ENCODE data around the gene IHH. TPM values are rescaled to one million over a fixed set of nuclear protein-coding genes. Genes with fewer than 3 reads are reported as not detected.

Gene IHH
- 0.11 TPM for polyA plus RNA-seq (2013)

- WGBS (ENCODE audit: insufficient coverage) = under 1% methylated on average over 53 of the region's 76 CpGs
- H3K4me3 ChIP-seq (ENCODE audit: control insufficient read depth in 1 of 7, extremely low read depth in 1 of 7, insufficient read depth in 4 of 7, low read depth in 2 of 7, low read length in 6 of 7) = peak within 1 kb of the TSS in 3 of 7 experiments; percentile 29 to 43 (median 32)
- CTCF ChIA-PET = interaction anchor here (1.1 to 25.1 kb wide), 9 partner anchors 10 to 93 kb away, joined by 3 to 336 read pairs (median 8); partner anchors contain the start of gene NHEJ1
- peak; percentile 16 to 60 (median 55) for DNase-seq
- no peaks in the 10 kb centered on the region for H3K9me3 ChIP-seq (ENCODE audit: control extremely low read depth in 1 of 5, control insufficient read depth in 4 of 5, insufficient read depth in 2 of 5, low read depth in 1 of 5, low read length in 4 of 5)
- POLR2A ChIA-PET = interaction anchor here (0.5 kb wide), 1 partner anchor 377 kb away, joined by 3 read pairs; no protein-coding TSS in a partner anchor
- no peak within 1 kb of the TSS for H3K27ac ChIP-seq (ENCODE audit: insufficient read depth in 1 of 2, low read depth in 1 of 2, low read length in 2 of 2, poor library complexity in 1 of 2, severe bottlenecking in 2 of 2)
- H3K27me3 ChIP-seq (replicated peaks in 2 of 5; ENCODE audit: control insufficient read depth in 4 of 5, insufficient read depth in 5 of 5, low read length in 4 of 5) = peaks cover 0 to 89% (median 43%) of the 10 kb centered on the region in 5 experiments
- H3K4me1 ChIP-seq (ENCODE audit: control extremely low read depth in 1 of 4, control insufficient read depth in 4 of 4, insufficient read depth in 4 of 4, low read length in 3 of 4) = peaks cover 0 to 41% (median 21%) of the 10 kb centered on the region in 4 experiments
- no peaks in the 10 kb centered on the region for H3K36me3 ChIP-seq (ENCODE audit: control insufficient read depth in 4 of 4, insufficient read depth in 4 of 4, low read length in 3 of 4)
Observed at GRCh38 chr2:219060821-219061791, at the start of gene IHH. Gene IHH, minus strand, starts transcription at chr2:219060921. Its CDS starts 454 bp downstream, at chr2:219060467.

DNA sequence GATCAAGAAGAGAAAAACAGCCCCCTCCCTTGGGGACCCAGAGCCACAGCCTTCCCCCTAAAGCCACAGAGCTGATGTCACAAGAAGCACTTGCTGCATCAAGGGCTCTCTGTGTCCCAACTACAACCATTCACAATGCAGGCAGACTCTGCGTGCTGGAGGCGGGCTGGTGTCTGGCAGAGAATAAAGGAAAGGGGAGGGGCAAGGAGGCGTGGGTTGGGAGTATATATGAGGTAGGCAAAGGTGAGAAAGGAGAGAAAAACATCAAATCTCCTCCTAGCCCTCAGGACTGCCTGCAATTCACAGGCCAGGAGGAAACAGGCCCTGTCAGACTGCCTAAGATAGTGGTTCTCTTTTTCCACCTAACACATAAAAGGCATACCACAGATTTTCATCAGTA lies 48.8 kb upstream of the IHH start:
- Histone ChIP-seq H3K9me3 (ENCODE audit: control extremely low read depth in 1 of 5, control insufficient read depth in 4 of 5, insufficient read depth in 2 of 5, low read depth in 1 of 5, low read length in 4 of 5) (no peaks in the 10 kb centered on the region), H3K4me3 (ENCODE audit: control insufficient read depth in 1 of 7, extremely low read depth in 1 of 7, insufficient read depth in 4 of 7, low read depth in 2 of 7, low read length in 6 of 7) (peak overlapping the region in 1 of 7 experiments; percentile 3), H3K27me3 (replicated peaks in 2 of 5; ENCODE audit: control insufficient read depth in 4 of 5, insufficient read depth in 5 of 5, low read length in 4 of 5) (no peaks in the 10 kb centered on the region), H3K36me3 (ENCODE audit: control insufficient read depth in 4 of 4, insufficient read depth in 4 of 4, low read length in 3 of 4) (peaks cover 0 to 2% (median 0%) of the 10 kb centered on the region in 4 experiments), H3K4me1 (ENCODE audit: control extremely low read depth in 1 of 4, control insufficient read depth in 4 of 4, insufficient read depth in 4 of 4, low read length in 3 of 4) (peaks cover 4 to 16% (median 6%) of the 10 kb centered on the region in 4 experiments), H3K27ac (ENCODE audit: insufficient read depth in 1 of 2, low read depth in 1 of 2, low read length in 2 of 2, poor library complexity in 1 of 2, severe bottlenecking in 2 of 2) (no peak overlapping the region)
- ChIA-PET CTCF (interaction anchor here (0.5 to 1.6 kb wide), 6 partner anchors 10 to 82 kb away, joined by 3 to 4 read pairs (median 3); no protein-coding TSS in a partner anchor), POLR2A (no interaction called here)
- no CpG with 5 or more reads among the region's 3 CpGs for WGBS (ENCODE audit: insufficient coverage)
- DNase-seq = peak; percentile 38 to 80 (median 73)

- no peak overlapping the region for H3K27ac ChIP-seq (ENCODE audit: insufficient read depth in 1 of 2, low read depth in 1 of 2, low read length in 2 of 2, poor library complexity in 1 of 2, severe bottlenecking in 2 of 2)
- H3K27me3 ChIP-seq (replicated peaks in 2 of 5; ENCODE audit: control insufficient read depth in 4 of 5, insufficient read depth in 5 of 5, low read length in 4 of 5) = no peaks in the 10 kb centered on the region
- POLR2A ChIA-PET = no interaction called here
- 79% methylated on average over 7 of the region's 8 CpGs for WGBS (ENCODE audit: insufficient coverage)
- DNase-seq = no peak
- no peaks in the 10 kb centered on the region for H3K9me3 ChIP-seq (ENCODE audit: control extremely low read depth in 1 of 5, control insufficient read depth in 4 of 5, insufficient read depth in 2 of 5, low read depth in 1 of 5, low read length in 4 of 5)
- peaks cover 0 to 2% (median 0%) of the 10 kb centered on the region in 4 experiments for H3K36me3 ChIP-seq (ENCODE audit: control insufficient read depth in 4 of 4, insufficient read depth in 4 of 4, low read length in 3 of 4)
- CTCF ChIA-PET = interaction anchor here (1.1 to 5.5 kb wide), 5 partner anchors 9 to 52 kb away, joined by 3 to 31 read pairs (median 3); no protein-coding TSS in a partner anchor
- H3K4me3 ChIP-seq (ENCODE audit: control insufficient read depth in 1 of 7, extremely low read depth in 1 of 7, insufficient read depth in 4 of 7, low read depth in 2 of 7, low read length in 6 of 7) = no peak overlapping the region
- H3K4me1 ChIP-seq (ENCODE audit: control extremely low read depth in 1 of 4, control insufficient read depth in 4 of 4, insufficient read depth in 4 of 4, low read length in 3 of 4) = peaks cover 4 to 16% (median 6%) of the 10 kb centered on the region in 4 experiments
Observed at GRCh38 chr2:219107758-219108157, 47.0 kb upstream of the IHH start.

DNA sequence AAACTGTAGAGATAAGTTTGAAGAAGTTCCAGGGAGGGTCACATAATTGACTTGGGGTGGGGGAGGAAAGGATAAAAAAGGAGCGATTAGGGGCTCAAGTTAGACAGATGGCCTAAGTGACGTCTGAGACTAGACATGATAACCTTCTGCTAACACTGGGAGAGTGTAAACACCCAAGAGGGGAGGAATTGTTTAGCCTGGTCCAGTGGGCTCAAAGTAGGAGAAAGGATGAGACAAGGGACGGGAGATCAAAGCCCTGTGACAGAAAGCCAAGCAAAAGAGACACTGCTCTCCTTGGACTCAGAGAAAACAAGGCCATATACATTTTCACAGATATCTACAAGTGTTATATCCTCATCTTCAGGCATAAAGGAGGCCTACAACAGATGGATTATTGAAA lies 45.5 kb upstream of the IHH start:
- Histone ChIP-seq H3K27me3 (replicated peaks in 2 of 5; ENCODE audit: control insufficient read depth in 4 of 5, insufficient read depth in 5 of 5, low read length in 4 of 5) (no peaks in the 10 kb centered on the region), H3K9me3 (ENCODE audit: control extremely low read depth in 1 of 5, control insufficient read depth in 4 of 5, insufficient read depth in 2 of 5, low read depth in 1 of 5, low read length in 4 of 5) (no peaks in the 10 kb centered on the region), H3K36me3 (ENCODE audit: control insufficient read depth in 4 of 4, insufficient read depth in 4 of 4, low read length in 3 of 4) (peaks cover 0 to 2% (median under 1%) of the 10 kb centered on the region in 4 experiments), H3K4me1 (ENCODE audit: control extremely low read depth in 1 of 4, control insufficient read depth in 4 of 4, insufficient read depth in 4 of 4, low read length in 3 of 4) (peaks cover 4 to 16% (median 6%) of the 10 kb centered on the region in 4 experiments), H3K27ac (ENCODE audit: insufficient read depth in 1 of 2, low read depth in 1 of 2, low read length in 2 of 2, poor library complexity in 1 of 2, severe bottlenecking in 2 of 2) (no peak overlapping the region), H3K4me3 (ENCODE audit: control insufficient read depth in 1 of 7, extremely low read depth in 1 of 7, insufficient read depth in 4 of 7, low read depth in 2 of 7, low read length in 6 of 7) (no peak overlapping the region)
- DNase-seq = no peak
- 71% methylated on average over 1 of the region's 3 CpGs for WGBS (ENCODE audit: insufficient coverage)
- CTCF ChIA-PET = interaction anchor here (1.6 to 5.5 kb wide), 3 partner anchors 11 to 33 kb away, joined by 4 to 31 read pairs (median 5); no protein-coding TSS in a partner anchor
- POLR2A ChIA-PET = no interaction called here

DNA sequence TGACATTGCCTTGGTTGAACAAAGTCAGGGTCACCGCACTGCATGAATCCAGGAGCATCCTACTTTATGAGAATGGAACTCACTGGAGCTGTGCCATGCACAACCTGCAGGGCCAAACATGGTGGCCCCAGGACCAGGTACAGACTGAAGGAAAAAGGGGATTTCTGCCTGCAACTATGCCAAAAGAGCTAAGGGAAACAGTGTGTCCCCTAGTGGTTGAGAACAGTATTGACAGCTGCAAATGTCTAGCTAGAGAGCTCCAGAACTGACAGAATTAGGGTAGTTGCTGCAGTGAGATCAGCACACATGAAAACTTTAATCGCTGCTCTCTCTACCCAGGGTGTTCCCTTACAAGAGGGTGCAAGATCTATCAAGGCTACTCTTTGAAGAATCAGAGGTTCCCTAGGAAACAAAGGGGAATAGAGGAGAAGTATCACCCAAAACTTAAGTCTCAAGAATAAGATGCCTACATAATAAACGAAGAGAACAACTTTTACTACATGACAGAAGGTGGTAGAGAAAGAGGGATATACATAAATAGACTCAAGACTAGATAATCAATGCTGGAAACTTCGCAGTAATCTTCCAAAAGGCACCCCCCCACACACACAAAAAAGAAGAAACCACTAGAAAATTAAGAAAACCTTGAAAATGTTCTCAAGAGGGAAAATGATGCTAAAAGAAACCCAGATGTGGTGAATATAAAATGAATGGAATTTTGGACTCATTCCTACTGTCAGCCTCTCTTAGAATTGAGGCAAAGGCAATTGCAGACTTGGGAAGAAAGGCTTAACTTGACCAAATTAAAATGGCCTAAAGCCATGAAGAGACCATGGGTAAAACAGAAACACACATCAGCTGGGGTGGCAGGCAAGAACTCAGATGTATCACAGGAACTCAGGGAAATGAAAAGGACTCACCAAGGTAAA lies 43.6 kb upstream of the IHH start:
- no peak overlapping the region for H3K4me3 ChIP-seq (ENCODE audit: control insufficient read depth in 1 of 7, extremely low read depth in 1 of 7, insufficient read depth in 4 of 7, low read depth in 2 of 7, low read length in 6 of 7)
- no peaks in the 10 kb centered on the region for H3K9me3 ChIP-seq (ENCODE audit: control extremely low read depth in 1 of 5, control insufficient read depth in 4 of 5, insufficient read depth in 2 of 5, low read depth in 1 of 5, low read length in 4 of 5)
- POLR2A ChIA-PET = no interaction called here
- peaks cover 0 to 2% (median 1%) of the 10 kb centered on the region in 4 experiments for H3K36me3 ChIP-seq (ENCODE audit: control insufficient read depth in 4 of 4, insufficient read depth in 4 of 4, low read length in 3 of 4)
- no peak overlapping the region for H3K27ac ChIP-seq (ENCODE audit: insufficient read depth in 1 of 2, low read depth in 1 of 2, low read length in 2 of 2, poor library complexity in 1 of 2, severe bottlenecking in 2 of 2)
- 75% methylated on average over 2 of the region's 4 CpGs for WGBS (ENCODE audit: insufficient coverage)
- no peaks in the 10 kb centered on the region for H3K27me3 ChIP-seq (replicated peaks in 2 of 5; ENCODE audit: control insufficient read depth in 4 of 5, insufficient read depth in 5 of 5, low read length in 4 of 5)
- peaks cover 4 to 10% (median 4%) of the 10 kb centered on the region in 4 experiments for H3K4me1 ChIP-seq (ENCODE audit: control extremely low read depth in 1 of 4, control insufficient read depth in 4 of 4, insufficient read depth in 4 of 4, low read length in 3 of 4)
- peak; percentile 48 to 61 (median 59) for DNase-seq
- CTCF ChIA-PET = interaction anchor here (0.6 to 5.5 kb wide), 20 partner anchors 9 to 95 kb away, joined by 3 to 31 read pairs (median 5); no protein-coding TSS in a partner anchor

- Histone ChIP-seq H3K4me1 (ENCODE audit: control extremely low read depth in 1 of 4, control insufficient read depth in 4 of 4, insufficient read depth in 4 of 4, low read length in 3 of 4) (peaks cover 0 to 6% (median 4%) of the 10 kb centered on the region in 4 experiments), H3K36me3 (ENCODE audit: control insufficient read depth in 4 of 4, insufficient read depth in 4 of 4, low read length in 3 of 4) (peaks cover 0 to 2% (median under 1%) of the 10 kb centered on the region in 4 experiments), H3K27me3 (replicated peaks in 2 of 5; ENCODE audit: control insufficient read depth in 4 of 5, insufficient read depth in 5 of 5, low read length in 4 of 5) (no peaks in the 10 kb centered on the region), H3K27ac (ENCODE audit: insufficient read depth in 1 of 2, low read depth in 1 of 2, low read length in 2 of 2, poor library complexity in 1 of 2, severe bottlenecking in 2 of 2) (no peak overlapping the region), H3K9me3 (ENCODE audit: control extremely low read depth in 1 of 5, control insufficient read depth in 4 of 5, insufficient read depth in 2 of 5, low read depth in 1 of 5, low read length in 4 of 5) (no peaks in the 10 kb centered on the region), H3K4me3 (ENCODE audit: control insufficient read depth in 1 of 7, extremely low read depth in 1 of 7, insufficient read depth in 4 of 7, low read depth in 2 of 7, low read length in 6 of 7) (no peak overlapping the region)
- POLR2A ChIA-PET = no interaction called here
- WGBS (ENCODE audit: insufficient coverage) = no CpG with 5 or more reads among the region's 1 CpG
- no peak for DNase-seq
- CTCF ChIA-PET = interaction anchor here (0.9 to 4.7 kb wide), 5 partner anchors 11 to 53 kb away, joined by 4 to 32 read pairs (median 4); no protein-coding TSS in a partner anchor
Observed at GRCh38 chr2:219099329-219099728, 38.6 kb upstream of the IHH start.

Data from common myeloid progenitor, CD34-positive (primary cell).